ENCODE results near the gene OSBPL10.

GRCh38 chr3:31664031-31664430 lies 317.0 kb downstream of the OSBPL10 start:
- TF ChIP-seq CTCF (conservative IDR thresholded peaks at IDR 0.05 in 1 of 2, IDR thresholded peaks at IDR 0.05 in 1 of 2; ENCODE audit: low read depth in 1 of 2, low read length in 2 of 2) (no peak), EZH2 (IDR thresholded peaks at IDR 0.05; ENCODE audit: low read length, missing control alignments) (no peak)

Measured in fibroblast of lung (primary cell).